Uterus (tissue), 4 donors: ENCODE measurements around the gene DLD. TPM values are rescaled to one million over a fixed set of nuclear protein-coding genes. Genes with fewer than 3 reads are reported as not detected.

ENCODE experiments used
- DNase-seq, 2 donors: peaks; one replicate each; pipeline ENCODE4 v3.0.0-alpha.2; 2019 to 2020
- H3K27ac ChIP-seq, 2 donors: fragments of 200-600 bp; sonication (generic); 1 replicate in 1 of 2; 2 replicates in 1 of 2; pipeline ENCODE4 v1.5.1; 2016 to 2018
- H3K27me3 ChIP-seq, 2 donors: fragments of 200-600 bp; sonication (generic); one replicate each; pipeline ENCODE4 v1.5.1; 2018 to 2019; ENCODE audit warnings: control low read depth in 1 of 2
- H3K36me3 ChIP-seq, 2 donors: fragments of 200-600 bp; sonication (generic); one replicate each; pipeline ENCODE4 v1.5.1; 2019; ENCODE audit warnings: control low read depth in 1 of 2
- H3K4me1 ChIP-seq, 2 donors: fragments of 200-600 bp; sonication (generic); one replicate each; pipeline ENCODE4 v1.5.1; 2018 to 2019; ENCODE audit warnings: control low read depth in 1 of 2
- H3K4me3 ChIP-seq, 2 donors: fragments of 200-600 bp; sonication (generic); 1 replicate in 1 of 2; 2 replicates in 1 of 2; pipeline ENCODE4 v1.5.1; 2018 to 2019; ENCODE audit warnings: mild to moderate bottlenecking in 1 of 2
- H3K9me3 ChIP-seq, 2 donors: fragments of 200-600 bp; sonication (generic); one replicate each; pipeline ENCODE4 v1.5.1; 2019; ENCODE audit warnings: control low read depth in 1 of 2
- CTCF ChIP-seq, 4 experiments: fragments of 200-600 bp in 2 of 4; fragments of 450-650 bp in 2 of 4; sonication (generic) in 2 of 4; IDR thresholded peaks; one replicate each; pipeline ENCODE4 v1.5.1; 2016 to 2019; ENCODE audit warnings: antibody characterized with exemption in 4 of 4, mild to moderate bottlenecking in 2 of 4, moderate library complexity in 1 of 4
- POLR2A ChIP-seq, 2 donors: fragments of 450-650 bp; IDR thresholded peaks; one replicate each; pipeline ENCODE4 v1.6.1; 2016; ENCODE audit warnings: antibody characterized with exemption in 2 of 2, mild to moderate bottlenecking in 1 of 2, moderate library complexity in 1 of 2
- intact Hi-C: fragments of 100-400 bp; cut with DNase I; formaldehyde crosslinking; loops from one replicate; pipeline ENCODE4 v1.15.1; 2023; ENCODE audit warnings: low total_unique reads
- total RNA-seq, 4 donors: library from RNA; depleted of rRNA in 3 of 4; stranded (reverse); fragments of >200 nt in 3 of 4; gene quantifications; one replicate each; pipeline versions ENCODE4 v1.1.0 to v1.2.4, GENCODE V29; 2014 to 2023
- donor health status: DM: yes; HTN: yes; CAD: no.

Gene DLD
- total RNA-seq, 4 donors from 2014 or later, result 50.2 to 127 (median 64.3) TPM

- Histone ChIP-seq H3K27ac (peak overlapping the region; percentile 75 to 79), H3K4me3 (no peak overlapping the region), H3K9me3 (no peaks in the 10 kb centered on the region), H3K4me1 (peaks cover 5 to 17% of the 10 kb centered on the region in 2 donors), H3K27me3 (no peaks in the 10 kb centered on the region), H3K36me3 (no peaks in the 10 kb centered on the region)
- peak in 1 of 2 donors; percentile 44 for DNase-seq
- intact Hi-C loops, result no loop called here
- TF ChIP-seq POLR2A (IDR thresholded peaks at IDR 0.05) (no peak), CTCF (IDR thresholded peaks at IDR 0.05) (no peak)
Measured at GRCh38 chr7:107931740-107932515, 40.9 kb downstream of the DLD start.

GRCh38 chr7:107932805-107933204, 41.8 kb downstream of the DLD start:
- H3K4me3 ChIP-seq, result no peak overlapping the region
- H3K9me3 ChIP-seq, result no peaks in the 10 kb centered on the region
- no peaks in the 10 kb centered on the region for H3K27me3 ChIP-seq
- peaks cover 5 to 21% of the 10 kb centered on the region in 2 donors for H3K4me1 ChIP-seq
- no peak for DNase-seq
- intact Hi-C loops, result no loop called here
- H3K27ac ChIP-seq, result peak overlapping the region; percentile 75 to 79
- no peak for TF ChIP-seq POLR2A (IDR thresholded peaks at IDR 0.05)
- TF ChIP-seq CTCF (IDR thresholded peaks at IDR 0.05), result no peak
- H3K36me3 ChIP-seq, result no peaks in the 10 kb centered on the region

GRCh38 chr7:107933386-107934013, 42.5 kb downstream of the DLD start:
- intact Hi-C loops, result no loop called here
- H3K4me1 ChIP-seq, result peaks cover 6 to 27% of the 10 kb centered on the region in 2 donors
- peak overlapping the region; percentile 75 to 79 for H3K27ac ChIP-seq

GRCh38 chr7:107934991-107935770, 44.2 kb downstream of the DLD start:
- Histone ChIP-seq H3K27ac (peak overlapping the region; percentile 75 to 79), H3K36me3 (no peaks in the 10 kb centered on the region), H3K4me3 (no peak overlapping the region), H3K4me1 (peaks cover 10 to 27% of the 10 kb centered on the region in 2 donors), H3K9me3 (no peaks in the 10 kb centered on the region), H3K27me3 (no peaks in the 10 kb centered on the region)
- no peak for DNase-seq
- intact Hi-C loops, result no loop called here
- no peak for TF ChIP-seq CTCF (IDR thresholded peaks at IDR 0.05)
- TF ChIP-seq POLR2A (IDR thresholded peaks at IDR 0.05), result no peak

More at GRCh38 chr7:107933386-107934013, 42.5 kb downstream of the DLD start:
- TF ChIP-seq POLR2A (IDR thresholded peaks at IDR 0.05), result no peak
- no peak for TF ChIP-seq CTCF (IDR thresholded peaks at IDR 0.05)
- Histone ChIP-seq H3K4me3 (no peak overlapping the region), H3K36me3 (no peaks in the 10 kb centered on the region), H3K27me3 (no peaks in the 10 kb centered on the region), H3K9me3 (no peaks in the 10 kb centered on the region)
- DNase-seq, result no peak
